Lung (tissue), 12 donors: ENCODE data around the gene DDIT4. TPM values are rescaled to one million over a fixed set of nuclear protein-coding genes. Genes with fewer than 3 reads are reported as not detected.
"Not testable (repeated sequence)": the region's sequence is repeated elsewhere in the genome, so short reads cannot be mapped to it uniquely, and the experiment has no call there.

Experiments used
- ATAC-seq: fragments of 200-7000 bp; cut with Tn5 transposase; one replicate; pipeline ENCODE4 v1.9.1; 2020; ENCODE audit warnings: moderate number of reproducible peaks; ENCODE audit not compliant: insufficient read depth, low FRiP score
- DNase-seq, 3 donors: peaks; one replicate each; pipeline ENCODE4 v3.0.0-alpha.2; 2013 to 2017
- H3K27ac ChIP-seq, 2 donors: one replicate each; pipeline ENCODE4 v1.5.1; 2013; ENCODE audit warnings: mild to moderate bottlenecking in 2 of 2, moderate library complexity in 2 of 2, control low read depth in 1 of 2, inconsistent platforms in 1 of 2, low read depth in 1 of 2, low read length in 1 of 2
- H3K27me3 ChIP-seq, 3 donors: one replicate each; pipeline ENCODE4 v1.5.1; 2013; ENCODE audit warnings: low read length in 2 of 3; ENCODE audit not compliant: control insufficient read depth in 3 of 3, insufficient read depth in 3 of 3
- H3K36me3 ChIP-seq, 4 donors: one replicate each; pipeline ENCODE4 v1.5.1; 2013; ENCODE audit warnings: low read length in 4 of 4, mild to moderate bottlenecking in 1 of 4, moderate library complexity in 1 of 4; ENCODE audit not compliant: control insufficient read depth in 4 of 4, insufficient read depth in 4 of 4
- H3K4me1 ChIP-seq, 5 donors: one replicate each; pipeline ENCODE4 v1.5.1; 2013; ENCODE audit warnings: low read length in 5 of 5, mild to moderate bottlenecking in 2 of 5, moderate library complexity in 1 of 5; ENCODE audit not compliant: control insufficient read depth in 5 of 5, insufficient read depth in 5 of 5
- H3K4me3 ChIP-seq: one replicate; pipeline ENCODE4 v1.5.1; 2013; ENCODE audit warnings: mild to moderate bottlenecking, control low read depth, moderate library complexity
- H3K9ac ChIP-seq, 2 donors: one replicate each; pipeline ENCODE4 v1.5.1; 2013; ENCODE audit warnings: low read length in 2 of 2, control low read depth in 1 of 2; ENCODE audit not compliant: insufficient read depth in 1 of 2
- H3K9me3 ChIP-seq, 4 donors: one replicate each; pipeline ENCODE4 v1.5.1; 2013; ENCODE audit warnings: low read length in 3 of 4, mild to moderate bottlenecking in 1 of 4, moderate library complexity in 1 of 4; ENCODE audit not compliant: control insufficient read depth in 4 of 4, insufficient read depth in 3 of 4
- CTCF ChIP-seq: IDR thresholded peaks from 2 replicates; pipeline ENCODE4 v1.5.1; 2012; ENCODE audit warnings: mild to moderate bottlenecking; ENCODE audit errors: control extremely low read depth, extremely low read depth
- WGBS, 2 donors: extraction: QIAGEN DNeasy Blood & Tissue Kit; methylation state at CpG; one replicate each; pipeline ENCODE4 v1.1.7; 2013; 5-methylcytosine and 5-hydroxymethylcytosine counted together
- polyA plus RNA-seq, 2 donors: library from polyadenylated mRNA; stranded (reverse); fragments of 200-250 nt; gene quantifications; one replicate each; pipeline ENCODE4 v1.2.1, GENCODE V29; 2013
- total RNA-seq, 2 donors: library from RNA; depleted of rRNA in 1 of 2; stranded (reverse); fragments of >200 nt in 1 of 2; gene quantifications; one replicate each; pipeline ENCODE4 v1.2.1, GENCODE V29; 2014 to 2021
- donor health status: control.
- donor health status: control.
- donor health status: Bipolar disorder and iron deficiency.
- donor health status: healthy.
- donor health status: DM: yes; HTN: yes; CAD: no.

Gene DDIT4
- total and polyA plus RNA-seq, 4 donors = 55.3 to 190 (median 171) TPM

DNA sequence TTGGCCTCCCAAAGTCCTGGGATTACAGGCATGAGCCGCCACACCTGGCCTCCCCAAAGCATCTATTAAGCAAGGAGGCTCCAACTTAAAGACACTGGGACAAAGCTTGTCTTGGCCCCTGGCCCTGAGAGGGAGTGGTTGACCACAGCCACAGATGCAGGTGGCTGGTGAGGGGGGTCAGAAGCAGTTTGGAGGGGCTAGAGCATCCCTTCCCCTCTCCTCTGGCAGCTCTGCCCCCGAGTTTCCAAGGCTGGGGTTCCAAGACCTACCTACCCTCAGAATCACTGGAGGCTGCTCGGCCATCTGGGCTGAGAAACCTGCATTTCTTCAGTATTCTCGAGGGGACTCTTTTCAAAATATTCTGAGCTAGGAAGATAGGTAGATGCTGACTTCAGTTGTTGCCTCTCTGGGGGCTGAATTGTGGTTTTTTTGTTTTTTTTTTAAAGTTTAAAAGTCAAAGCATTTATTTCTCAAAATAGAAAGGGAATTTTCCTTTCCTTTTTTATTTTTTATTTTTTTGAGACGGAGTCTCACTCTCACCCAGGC is 32.6 kb downstream of the DDIT4 start:
- no peak overlapping the region for H3K4me3 ChIP-seq
- H3K36me3 ChIP-seq = no peaks in the 10 kb centered on the region
- ATAC-seq (no peak), DNase-seq (no peak)
- no peaks in the 10 kb centered on the region for H3K27me3 ChIP-seq
- 73 to 74% methylated on average over 5 of the region's 5 CpGs for WGBS, 2 donors
- peak overlapping the region in 1 of 2 donors; percentile 58 for H3K27ac ChIP-seq
- peaks cover 14 to 28% (median 19%) of the 10 kb centered on the region in 5 donors for H3K4me1 ChIP-seq
- H3K9ac ChIP-seq = no peak overlapping the region
- TF ChIP-seq CTCF = no peak
- H3K9me3 ChIP-seq = no peaks in the 10 kb centered on the region

DNA sequence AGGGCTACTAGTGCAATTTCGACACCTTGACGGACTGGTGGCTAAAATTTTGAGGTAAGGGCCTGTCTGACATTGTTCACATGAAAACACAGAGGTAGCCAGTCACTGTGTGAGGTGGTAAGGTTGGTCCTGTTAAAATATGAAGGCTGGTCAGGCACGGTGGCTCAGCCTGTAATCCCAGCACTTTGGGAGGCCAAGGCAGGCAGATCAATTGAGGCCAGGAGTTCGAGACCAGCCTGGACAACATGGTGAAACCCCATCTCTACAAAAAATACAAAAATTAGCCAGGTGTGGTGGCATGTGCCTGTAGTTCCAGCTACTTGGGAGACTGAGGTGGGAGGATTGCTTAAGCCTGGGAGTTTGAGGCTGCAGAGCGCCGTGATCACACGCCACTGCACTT is 34.0 kb downstream of the DDIT4 start:
- H3K4me3 ChIP-seq, ATAC-seq, DNase-seq, H3K36me3 ChIP-seq, H3K27me3 ChIP-seq, H3K9ac ChIP-seq, H3K27ac ChIP-seq, H3K9me3 ChIP-seq: not testable (repeated sequence)
- 93 to 97% methylated on average over 7 of the region's 7 CpGs for WGBS, 2 donors
- H3K4me1 ChIP-seq = peaks cover 14 to 28% (median 19%) of the 10 kb centered on the region in 5 donors

DNA sequence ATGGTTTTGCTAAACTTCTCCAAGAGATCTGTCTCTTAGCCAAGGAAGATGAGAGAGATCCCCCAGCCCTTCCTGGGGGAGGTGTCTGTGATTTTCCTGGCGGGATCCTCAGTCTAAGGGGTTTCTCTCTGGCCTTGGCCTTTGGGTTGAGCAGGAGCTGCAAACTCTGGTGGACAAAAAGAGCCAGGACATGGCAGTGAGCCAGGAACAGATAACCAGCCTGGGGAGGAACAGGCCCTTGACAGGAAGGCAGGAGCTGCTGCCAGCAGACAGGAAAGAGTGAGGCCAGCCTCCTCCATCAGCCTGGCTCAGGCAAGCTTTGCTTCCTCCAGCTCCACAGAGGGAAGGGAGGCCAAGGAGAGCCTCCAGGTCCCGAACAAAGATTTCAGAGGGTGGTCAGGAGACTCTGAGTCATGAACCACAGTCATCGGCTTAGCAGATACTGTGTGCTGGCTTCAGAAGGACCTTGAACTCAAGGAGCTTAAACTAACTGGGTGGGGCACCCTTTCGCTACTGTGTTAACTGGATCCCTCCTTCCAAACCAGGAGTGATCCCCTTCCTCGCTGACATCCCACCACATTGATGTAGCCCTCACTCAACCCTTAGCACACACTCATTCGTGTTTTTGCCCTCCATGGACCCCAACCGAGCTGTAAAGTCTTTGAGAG is 34.7 kb downstream of the DDIT4 start:
- no peaks in the 10 kb centered on the region for H3K9me3 ChIP-seq
- ATAC-seq = peak; percentile 59
- WGBS, 2 donors = 60 to 62% methylated on average over 7 of the region's 7 CpGs
- no peaks in the 10 kb centered on the region for H3K27me3 ChIP-seq
- H3K36me3 ChIP-seq = no peaks in the 10 kb centered on the region
- peak overlapping the region; percentile 34 to 40 for H3K27ac ChIP-seq
- no peak overlapping the region for H3K9ac ChIP-seq
- no peak for TF ChIP-seq CTCF
- peak; percentile 55 to 81 (median 56) for DNase-seq
- H3K4me1 ChIP-seq = peaks cover 14 to 28% (median 19%) of the 10 kb centered on the region in 5 donors
- no peak overlapping the region for H3K4me3 ChIP-seq

- TF ChIP-seq CTCF = no peak
- ATAC-seq = peak; percentile 5
- no peaks in the 10 kb centered on the region for H3K27me3 ChIP-seq
- peak overlapping the region; percentile 22 to 40 for H3K27ac ChIP-seq
- H3K4me3 ChIP-seq = no peak overlapping the region
- H3K9me3 ChIP-seq = no peaks in the 10 kb centered on the region
- peaks cover 14 to 28% (median 19%) of the 10 kb centered on the region in 5 donors for H3K4me1 ChIP-seq
- H3K36me3 ChIP-seq = no peaks in the 10 kb centered on the region
- DNase-seq = peak; percentile 82 to 93 (median 86)
- peak overlapping the region in 1 of 2 donors; percentile 2 for H3K9ac ChIP-seq
- WGBS, 2 donors = 45 to 54% methylated on average over 21 of the region's 21 CpGs
Observed at GRCh38 chr10:72309290-72310240, 35.8 kb downstream of the DDIT4 start.
